ENCODE data around the gene HCRTR2. TPM values are rescaled to one million over a fixed set of nuclear protein-coding genes. Genes with fewer than 3 reads are reported as not detected.
"Not testable (repeated sequence)": the region's sequence is repeated elsewhere in the genome, so short reads cannot be mapped to it uniquely, and the experiment has no call there.

Gene HCRTR2
- total RNA-seq, 1 donor = not detected

DNA sequence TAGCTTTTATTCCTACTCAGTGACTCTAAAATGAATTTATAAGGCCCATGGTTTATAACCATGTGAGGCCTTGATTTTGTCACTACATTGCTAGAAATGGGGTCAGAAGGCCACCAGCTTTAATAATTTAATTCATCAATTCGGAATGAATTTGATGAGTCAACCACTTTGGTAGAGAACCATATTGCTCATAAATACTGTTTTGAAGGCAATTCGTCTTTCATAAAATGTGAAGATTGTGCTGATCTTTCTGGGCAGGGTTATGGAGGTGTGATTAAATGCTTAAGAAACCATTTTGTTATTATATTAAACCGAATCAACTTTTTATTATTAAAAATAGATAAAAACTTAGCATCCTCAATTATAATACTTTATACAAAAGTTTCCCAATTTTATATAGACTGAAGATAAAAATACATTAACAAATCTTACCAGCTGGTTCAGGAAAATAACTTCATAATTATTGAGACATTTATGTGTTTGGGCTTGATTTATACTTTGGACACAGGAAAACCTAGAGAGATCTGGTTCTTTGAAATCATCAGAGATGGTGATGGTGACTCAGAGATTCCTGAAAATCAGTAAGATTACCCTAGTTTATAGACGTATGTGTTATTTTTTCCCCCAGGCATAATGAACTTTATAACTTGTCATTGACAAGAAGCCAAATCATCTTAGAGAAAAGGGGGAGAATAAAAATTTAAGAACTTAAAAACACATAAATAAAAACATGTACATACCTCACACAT is 10.6 kb downstream of the HCRTR2 start:
- Histone ChIP-seq H3K4me3 (ENCODE audit: low read length) (no peak overlapping the region), H3K4me1 (ENCODE audit: insufficient read depth, low read length) (no peaks in the 10 kb centered on the region), H3K27me3 (ENCODE audit: insufficient read depth, low read length) (no peaks in the 10 kb centered on the region), H3K9me3 (ENCODE audit: low read depth, low read length) (no peaks in the 10 kb centered on the region)

DNA sequence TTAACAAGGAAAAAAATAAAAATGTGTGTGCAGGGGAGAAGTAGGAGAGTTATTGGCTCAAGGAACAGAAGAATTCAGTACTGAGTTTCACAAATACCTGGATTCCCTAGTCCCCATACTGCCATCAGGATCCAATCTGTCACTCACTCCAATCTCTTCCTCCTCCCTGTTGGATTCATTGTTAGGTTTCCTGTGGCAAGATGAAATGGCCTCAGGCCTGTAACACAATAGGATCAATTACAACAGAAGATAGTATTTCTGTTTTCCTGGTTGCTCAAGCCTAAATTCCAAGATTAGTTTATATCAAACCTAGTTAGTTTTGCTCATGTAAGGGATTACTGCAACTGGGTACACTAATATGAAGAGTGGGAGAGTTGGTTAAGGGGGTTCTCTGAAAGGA is 24.4 kb downstream of the HCRTR2 start:
- no peaks in the 10 kb centered on the region for H3K27me3 ChIP-seq (ENCODE audit: insufficient read depth, low read length)
- no peaks in the 10 kb centered on the region for H3K9me3 ChIP-seq (ENCODE audit: low read depth, low read length)
- no peaks in the 10 kb centered on the region for H3K4me1 ChIP-seq (ENCODE audit: insufficient read depth, low read length)
- H3K4me3 ChIP-seq (ENCODE audit: low read length) = no peak overlapping the region

DNA sequence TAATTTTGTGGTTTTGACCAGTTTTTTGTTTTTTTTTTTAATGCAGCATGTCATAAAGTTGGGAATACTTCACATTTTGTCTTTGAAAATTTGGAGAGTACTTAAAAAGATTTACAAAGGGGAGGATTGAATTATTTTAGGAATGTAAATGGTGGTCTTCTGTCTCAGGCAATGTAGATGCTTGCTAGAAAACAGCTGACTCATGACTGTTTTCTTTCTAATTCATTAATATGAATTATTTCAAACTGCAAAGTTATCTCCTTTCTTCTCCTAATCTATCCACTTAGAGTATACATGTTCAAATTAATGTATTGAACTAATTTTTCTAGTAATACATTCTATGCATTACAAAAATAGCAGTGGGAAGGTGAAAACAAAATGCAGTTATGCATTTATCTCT is 24.9 kb downstream of the HCRTR2 start:
- Histone ChIP-seq H3K4me1 (ENCODE audit: insufficient read depth, low read length) (no peaks in the 10 kb centered on the region), H3K27me3 (ENCODE audit: insufficient read depth, low read length) (no peaks in the 10 kb centered on the region), H3K4me3 (ENCODE audit: low read length) (no peak overlapping the region), H3K9me3 (ENCODE audit: low read depth, low read length) (no peaks in the 10 kb centered on the region)

DNA sequence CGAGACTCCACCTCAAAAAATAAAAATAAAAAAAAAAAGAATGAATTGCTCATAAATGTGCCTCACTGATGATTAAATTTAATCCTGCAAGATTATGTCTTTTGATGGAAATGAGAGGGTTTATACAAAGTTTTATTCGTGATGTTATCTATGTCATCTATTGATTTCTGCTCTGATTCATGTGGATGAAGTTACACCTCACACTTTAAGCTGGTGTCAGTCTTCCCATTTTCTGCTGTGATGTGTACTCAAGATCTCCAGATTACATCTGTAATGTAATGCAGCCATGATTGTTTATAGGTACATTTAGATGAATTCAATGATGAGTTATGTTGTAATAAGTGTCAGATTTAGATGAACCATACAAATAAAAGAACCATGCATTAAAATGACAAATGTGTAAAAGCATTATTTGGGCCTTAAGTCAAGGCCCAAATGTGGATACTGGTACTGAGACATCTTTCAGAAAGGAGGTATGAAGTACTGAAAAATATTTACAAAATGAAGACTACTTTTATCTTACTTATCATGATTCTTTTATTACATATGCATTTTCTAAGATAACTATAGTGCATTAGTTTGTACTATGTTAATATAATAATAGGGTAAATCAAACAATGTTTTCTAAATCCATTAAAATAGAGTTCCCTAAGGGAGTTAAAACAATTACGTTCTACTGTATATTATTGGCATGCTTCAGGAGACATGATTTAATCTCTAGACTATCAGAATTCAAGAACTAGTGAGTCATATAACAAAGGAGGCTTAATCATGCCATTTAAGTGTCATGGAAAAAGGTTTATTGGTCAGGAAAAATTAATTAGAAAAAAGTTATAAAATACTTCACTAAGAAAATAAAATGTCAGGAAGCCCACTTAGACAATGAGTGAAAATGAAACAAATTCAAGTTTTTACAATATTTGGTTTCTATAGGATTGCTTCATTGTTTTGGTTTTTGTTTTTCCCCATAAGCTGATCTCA is 34.5 kb downstream of the HCRTR2 start:
- no peak overlapping the region for H3K4me3 ChIP-seq (ENCODE audit: low read length)
- H3K9me3 ChIP-seq (ENCODE audit: low read depth, low read length) = no peaks in the 10 kb centered on the region
- no peaks in the 10 kb centered on the region for H3K27me3 ChIP-seq (ENCODE audit: insufficient read depth, low read length)
- H3K4me1 ChIP-seq (ENCODE audit: insufficient read depth, low read length) = no peaks in the 10 kb centered on the region

DNA sequence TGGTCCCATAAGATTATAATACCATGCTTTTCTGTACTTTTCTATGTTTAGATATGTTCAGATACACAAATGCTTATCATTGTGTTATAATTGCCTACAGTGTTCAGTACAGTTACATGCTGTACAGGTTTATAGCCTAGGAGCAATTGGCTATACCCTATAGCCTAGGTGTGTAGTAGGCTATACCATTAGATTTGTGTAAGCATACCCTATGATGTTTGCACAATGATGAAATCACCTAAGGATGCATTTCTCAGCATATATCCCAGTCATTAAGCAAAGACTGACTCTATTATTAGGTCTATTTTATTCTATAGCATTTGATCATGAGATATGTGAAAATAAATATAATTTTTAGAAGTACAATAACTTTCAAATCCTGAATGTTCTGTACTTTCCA is 36.6 kb downstream of the HCRTR2 start:
- H3K4me3 ChIP-seq (ENCODE audit: low read length) = no peak overlapping the region
- H3K27me3 ChIP-seq (ENCODE audit: insufficient read depth, low read length) = no peaks in the 10 kb centered on the region
- no peaks in the 10 kb centered on the region for H3K4me1 ChIP-seq (ENCODE audit: insufficient read depth, low read length)
- H3K9me3 ChIP-seq (ENCODE audit: low read depth, low read length) = no peaks in the 10 kb centered on the region

DNA sequence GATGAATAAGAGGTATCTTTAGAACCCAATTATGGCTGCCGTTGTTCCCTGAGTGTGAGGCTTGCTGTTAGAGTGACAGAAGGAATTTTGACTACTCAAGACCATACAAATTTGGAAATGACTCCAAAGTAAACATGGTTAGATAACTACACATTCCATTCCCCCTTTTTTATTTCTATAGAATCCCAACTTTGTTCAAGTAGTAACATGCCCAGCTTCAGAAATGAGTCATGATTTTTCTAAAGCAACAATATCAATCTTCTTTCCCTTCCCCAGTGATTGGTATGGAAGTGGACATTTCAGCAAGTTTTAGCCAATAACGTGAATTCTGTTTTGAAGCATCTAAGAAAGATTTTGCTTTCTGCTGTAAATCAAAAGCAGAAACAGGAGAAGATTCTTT is 37.8 kb downstream of the HCRTR2 start:
- H3K4me1 ChIP-seq (ENCODE audit: insufficient read depth, low read length) = no peaks in the 10 kb centered on the region
- no peak overlapping the region for H3K4me3 ChIP-seq (ENCODE audit: low read length)

DNA sequence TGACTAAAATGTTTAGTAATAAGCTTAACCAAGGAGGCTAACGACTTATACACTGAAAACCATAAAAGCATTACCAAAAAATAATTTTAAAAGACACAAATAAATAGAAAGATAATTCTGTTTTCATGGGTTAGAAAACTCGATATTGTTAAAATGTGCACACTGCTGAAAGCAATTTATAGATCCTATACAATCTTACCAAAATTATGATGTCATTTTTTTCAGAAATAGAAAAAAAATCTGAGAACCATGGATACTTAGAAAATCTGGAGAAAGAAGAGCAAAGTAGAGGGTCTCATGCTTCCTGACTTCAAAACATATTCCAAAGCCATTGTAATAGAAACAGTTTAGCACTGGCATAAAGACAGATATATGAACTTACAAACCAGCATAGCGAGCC is 46.6 kb downstream of the HCRTR2 start:
- Histone ChIP-seq H3K9me3 (ENCODE audit: low read depth, low read length) (no peaks in the 10 kb centered on the region), H3K27me3 (ENCODE audit: insufficient read depth, low read length) (no peaks in the 10 kb centered on the region), H3K4me3 (ENCODE audit: low read length) (no peak overlapping the region), H3K4me1 (ENCODE audit: insufficient read depth, low read length) (no peaks in the 10 kb centered on the region)

More for the DNA sequence above, 37.8 kb downstream of the HCRTR2 start:
- Histone ChIP-seq H3K9me3 (ENCODE audit: low read depth, low read length) (no peaks in the 10 kb centered on the region), H3K27me3 (ENCODE audit: insufficient read depth, low read length) (no peaks in the 10 kb centered on the region)

DNA sequence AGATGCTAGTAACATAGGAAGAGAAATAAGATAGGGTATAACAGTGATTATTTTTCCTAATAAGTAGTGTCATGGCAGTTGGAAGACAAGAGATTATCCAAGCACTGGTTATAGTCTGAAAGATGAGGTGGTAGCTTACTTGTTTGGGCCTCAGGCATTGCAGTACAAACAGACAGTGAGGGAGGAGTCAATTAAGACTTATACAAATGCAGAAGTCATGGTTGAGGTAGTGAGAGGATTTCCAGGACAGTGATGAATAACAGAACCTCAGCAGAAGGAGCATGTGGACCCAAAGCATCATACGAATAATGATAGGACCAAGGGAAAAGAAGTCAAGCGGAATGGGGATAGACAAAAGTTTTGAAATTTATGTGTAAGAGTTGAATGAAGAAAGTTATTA is 53.5 kb downstream of the HCRTR2 start:
- no peaks in the 10 kb centered on the region for H3K27me3 ChIP-seq (ENCODE audit: insufficient read depth, low read length)
- H3K4me3 ChIP-seq (ENCODE audit: low read length) = no peak overlapping the region
- no peaks in the 10 kb centered on the region for H3K9me3 ChIP-seq (ENCODE audit: low read depth, low read length)
- H3K4me1 ChIP-seq (ENCODE audit: insufficient read depth, low read length) = no peaks in the 10 kb centered on the region

DNA sequence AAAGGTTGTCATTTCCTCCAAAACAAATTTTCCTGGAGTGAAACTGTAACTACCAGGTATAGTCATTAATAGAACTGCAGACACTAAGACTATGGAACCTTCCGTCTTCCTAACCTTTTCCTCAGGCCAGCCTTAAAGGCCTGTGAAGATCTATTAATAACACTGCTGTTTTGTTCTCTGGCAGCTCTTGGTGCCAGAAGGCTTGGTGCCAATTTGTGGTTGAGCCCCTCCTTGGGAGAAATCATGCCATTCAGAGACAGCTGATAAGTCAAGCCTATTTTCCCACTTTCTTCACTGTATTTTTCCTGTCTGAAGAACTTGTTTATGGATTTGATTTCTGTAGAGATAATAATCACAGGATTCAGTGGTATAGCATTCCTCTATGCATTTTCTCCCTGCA is 64.8 kb downstream of the HCRTR2 start:
- Histone ChIP-seq H3K4me1 (ENCODE audit: insufficient read depth, low read length) (no peaks in the 10 kb centered on the region), H3K27me3 (ENCODE audit: insufficient read depth, low read length) (no peaks in the 10 kb centered on the region), H3K9me3 (ENCODE audit: low read depth, low read length) (no peaks in the 10 kb centered on the region), H3K4me3 (ENCODE audit: low read length) (no peak overlapping the region)

DNA sequence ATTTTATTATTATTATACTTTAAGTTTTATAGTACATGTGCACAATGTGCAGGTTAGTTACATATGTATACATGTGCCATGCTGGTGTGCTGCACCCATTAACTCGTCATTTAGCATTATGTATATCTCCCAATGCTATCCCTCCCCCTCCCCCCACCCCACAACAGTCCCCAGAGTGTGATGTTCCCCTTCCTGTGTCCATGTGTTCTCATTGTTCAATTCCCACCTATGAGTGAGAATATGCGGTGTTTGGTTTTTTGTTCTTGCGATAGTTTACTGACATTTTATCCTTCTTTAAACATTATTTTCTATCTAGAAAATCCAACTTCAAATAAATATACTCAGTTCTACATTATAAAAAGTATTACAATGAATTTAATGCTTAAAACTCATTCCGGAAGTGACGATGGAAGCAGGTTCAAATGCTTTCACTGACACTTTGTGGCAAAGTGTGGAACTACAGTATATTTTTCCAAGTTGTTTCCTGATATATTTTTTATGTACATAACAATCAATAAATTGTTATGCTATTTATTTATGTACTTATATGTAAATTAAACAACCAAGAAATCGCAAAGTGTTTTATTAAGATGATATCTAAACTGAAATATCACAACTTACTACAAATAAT is 66.8 kb downstream of the HCRTR2 start:
- H3K4me1 ChIP-seq (ENCODE audit: insufficient read depth, low read length); H3K4me3 ChIP-seq (ENCODE audit: low read length); H3K27me3 ChIP-seq (ENCODE audit: insufficient read depth, low read length); H3K9me3 ChIP-seq (ENCODE audit: low read depth, low read length): not testable (repeated sequence)

DNA sequence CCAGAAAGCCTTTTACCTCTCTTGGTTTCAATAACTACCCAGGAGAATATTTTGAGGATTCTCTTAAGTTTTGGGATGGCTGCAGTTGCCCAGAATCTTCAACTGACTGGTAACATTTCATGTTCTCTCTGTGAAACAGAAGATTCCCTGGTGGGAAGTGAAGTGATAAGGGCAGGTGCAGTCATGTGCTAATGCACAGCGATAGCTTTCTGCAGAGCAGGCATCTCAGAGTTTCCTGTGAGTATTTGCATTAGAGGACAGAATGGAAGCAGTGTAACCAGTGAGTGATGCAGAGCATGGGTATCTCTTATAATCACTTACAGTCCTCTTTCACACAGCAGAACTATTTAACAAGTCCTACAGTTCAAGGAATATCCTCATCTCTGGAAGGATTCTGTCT is 76.1 kb downstream of the HCRTR2 start:
- H3K9me3 ChIP-seq (ENCODE audit: low read depth, low read length) = no peaks in the 10 kb centered on the region
- H3K27me3 ChIP-seq (ENCODE audit: insufficient read depth, low read length) = no peaks in the 10 kb centered on the region
- H3K4me3 ChIP-seq (ENCODE audit: low read length) = no peak overlapping the region
- no peaks in the 10 kb centered on the region for H3K4me1 ChIP-seq (ENCODE audit: insufficient read depth, low read length)

DNA sequence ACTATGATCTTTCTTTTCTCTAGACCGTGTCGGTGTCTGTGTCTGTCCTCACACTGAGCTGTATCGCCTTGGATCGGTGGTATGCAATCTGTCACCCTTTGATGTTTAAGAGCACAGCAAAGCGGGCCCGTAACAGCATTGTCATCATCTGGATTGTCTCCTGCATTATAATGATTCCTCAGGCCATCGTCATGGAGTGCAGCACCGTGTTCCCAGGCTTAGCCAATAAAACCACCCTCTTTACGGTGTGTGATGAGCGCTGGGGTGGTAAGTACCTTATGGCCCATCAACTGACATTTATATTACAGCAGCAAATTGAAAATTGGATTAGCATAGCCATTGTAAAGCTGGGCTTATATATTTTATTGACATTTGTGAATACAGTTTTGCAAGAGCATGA is 80.8 kb downstream of the HCRTR2 start:
- H3K4me3 ChIP-seq (ENCODE audit: low read length) = no peak overlapping the region
- no peaks in the 10 kb centered on the region for H3K9me3 ChIP-seq (ENCODE audit: low read depth, low read length)
- no peaks in the 10 kb centered on the region for H3K27me3 ChIP-seq (ENCODE audit: insufficient read depth, low read length)
- H3K4me1 ChIP-seq (ENCODE audit: insufficient read depth, low read length) = no peaks in the 10 kb centered on the region

DNA sequence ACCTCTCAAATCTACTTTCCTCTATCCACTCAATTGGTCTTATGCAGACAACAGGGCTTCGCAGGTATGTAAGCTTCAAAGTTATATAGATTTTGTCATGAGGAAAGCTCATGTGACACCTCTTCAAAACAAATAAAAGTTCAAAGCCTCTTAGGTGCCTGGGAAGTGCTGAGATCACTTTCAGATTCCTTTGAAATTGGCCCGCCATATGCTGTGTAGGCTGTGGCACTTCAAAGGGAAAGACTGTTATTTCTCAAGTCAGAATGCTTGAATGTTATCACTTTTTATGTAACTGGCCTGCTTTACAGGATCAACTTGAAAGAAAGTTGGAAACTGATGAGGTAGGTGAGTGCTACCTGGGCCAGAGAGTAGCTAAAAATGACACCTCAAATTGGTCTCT is 85.9 kb downstream of the HCRTR2 start:
- Histone ChIP-seq H3K4me1 (ENCODE audit: insufficient read depth, low read length) (no peaks in the 10 kb centered on the region), H3K27me3 (ENCODE audit: insufficient read depth, low read length) (no peaks in the 10 kb centered on the region), H3K9me3 (ENCODE audit: low read depth, low read length) (no peaks in the 10 kb centered on the region), H3K4me3 (ENCODE audit: low read length) (no peak overlapping the region)

DNA sequence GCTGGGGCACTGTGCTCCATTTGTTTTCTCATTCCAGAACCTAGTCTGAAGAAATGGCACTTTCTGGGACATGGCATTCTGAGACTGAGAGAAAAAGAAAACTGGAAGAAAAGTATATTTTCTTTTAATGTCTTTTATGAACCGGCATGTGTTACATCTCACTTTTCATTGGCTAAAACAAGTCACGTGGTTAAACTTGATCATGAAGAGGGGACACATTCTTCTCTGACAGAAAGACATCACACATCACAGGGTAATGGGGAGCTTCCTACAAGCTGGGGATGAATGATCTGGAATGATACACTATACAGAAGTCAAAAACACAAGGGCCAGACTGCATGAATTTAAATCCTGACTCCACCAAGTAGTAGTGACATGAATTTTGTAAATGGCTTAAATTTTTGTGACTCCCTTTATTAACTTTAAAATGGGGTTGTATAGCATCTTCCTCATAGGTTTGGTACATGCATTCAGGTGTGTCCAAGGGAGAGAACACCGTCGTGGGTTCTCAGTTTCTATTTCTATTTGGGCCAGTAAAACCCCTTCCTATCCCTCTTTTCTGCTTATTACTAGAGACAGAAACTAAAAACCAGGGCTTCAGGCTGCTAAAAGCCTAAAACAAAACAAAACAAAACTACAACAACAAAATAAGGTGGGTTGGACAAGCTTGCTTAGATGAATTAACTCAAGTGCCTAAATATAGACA is 91.2 kb downstream of the HCRTR2 start:
- no peak overlapping the region for H3K4me3 ChIP-seq (ENCODE audit: low read length)
- no peaks in the 10 kb centered on the region for H3K27me3 ChIP-seq (ENCODE audit: insufficient read depth, low read length)
- no peaks in the 10 kb centered on the region for H3K4me1 ChIP-seq (ENCODE audit: insufficient read depth, low read length)
- H3K9me3 ChIP-seq (ENCODE audit: low read depth, low read length) = no peaks in the 10 kb centered on the region

DNA sequence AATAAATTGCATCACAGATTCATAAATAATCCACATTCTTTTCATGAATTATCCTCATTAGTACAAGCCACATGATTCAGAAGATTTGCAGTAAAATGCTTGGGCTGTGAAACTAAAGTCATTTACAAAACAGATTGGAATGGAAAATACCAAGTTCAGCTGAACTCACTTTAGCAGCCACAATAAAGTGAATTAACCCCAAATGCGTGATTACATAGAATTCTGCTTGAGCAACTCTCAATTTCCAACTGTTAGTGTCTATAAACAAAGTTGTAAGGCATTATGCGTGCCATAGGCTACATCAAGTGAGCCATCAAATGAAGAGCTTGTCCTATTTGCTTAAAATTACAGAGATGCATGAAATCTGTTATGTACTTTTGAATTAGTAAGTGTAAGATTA is 92.6 kb downstream of the HCRTR2 start:
- no peak overlapping the region for H3K4me3 ChIP-seq (ENCODE audit: low read length)
- no peaks in the 10 kb centered on the region for H3K27me3 ChIP-seq (ENCODE audit: insufficient read depth, low read length)
- no peaks in the 10 kb centered on the region for H3K4me1 ChIP-seq (ENCODE audit: insufficient read depth, low read length)
- H3K9me3 ChIP-seq (ENCODE audit: low read depth, low read length) = no peaks in the 10 kb centered on the region
